NCI-H1694 (cell line): ENCODE measurements around the gene ANO8.
A peak's percentile ranks its signal among the peaks of the same experiment; 100 is the strongest.

Source experiments
- DNase-seq: peaks from one replicate; lab custom pipeline; 2025; lab: John Stamatoyannopoulos, UW

The ANO8 gene

DNA sequence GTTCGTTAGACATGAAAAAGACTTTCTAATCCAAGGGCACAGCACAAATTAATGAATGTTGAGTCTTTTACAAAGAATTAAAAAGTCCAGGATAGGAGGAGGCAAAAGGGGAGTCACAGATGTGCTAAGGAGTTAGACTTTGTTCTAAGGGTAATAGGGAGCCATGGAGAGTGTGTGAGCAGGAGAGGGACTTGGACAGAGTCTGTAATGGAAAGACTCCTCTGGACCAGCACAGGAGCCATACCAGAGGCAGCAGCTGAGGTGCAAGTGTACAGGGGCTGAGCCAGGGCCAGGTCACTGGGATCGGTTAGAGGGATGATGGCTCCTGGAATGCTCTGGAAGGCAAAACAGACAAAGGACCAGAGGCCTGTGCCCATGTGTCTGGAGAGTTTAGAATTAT, 13.2 kb upstream of the ANO8 start:
- no peak for DNase-seq

DNA sequence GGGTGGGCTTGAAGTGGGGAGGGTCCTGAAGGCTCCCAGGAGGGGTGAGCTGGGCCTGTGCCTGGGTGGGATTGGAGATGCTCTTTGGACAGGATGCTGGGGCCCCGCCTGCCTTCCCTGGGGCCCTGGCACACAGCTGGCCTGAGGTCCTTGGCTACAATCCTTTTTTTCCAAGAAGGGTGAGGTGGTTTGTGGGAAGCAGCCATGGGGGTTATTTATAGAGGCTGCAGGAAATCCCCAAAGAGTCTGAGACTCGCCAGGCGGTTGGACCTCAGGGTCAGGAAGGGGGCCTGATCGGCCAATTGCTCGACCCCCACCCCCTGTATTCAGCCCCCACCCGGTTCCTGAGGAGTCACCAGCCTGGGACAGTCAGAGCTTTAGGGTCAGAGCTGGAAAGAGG, 12.7 kb upstream of the ANO8 start:
- no peak for DNase-seq

DNA sequence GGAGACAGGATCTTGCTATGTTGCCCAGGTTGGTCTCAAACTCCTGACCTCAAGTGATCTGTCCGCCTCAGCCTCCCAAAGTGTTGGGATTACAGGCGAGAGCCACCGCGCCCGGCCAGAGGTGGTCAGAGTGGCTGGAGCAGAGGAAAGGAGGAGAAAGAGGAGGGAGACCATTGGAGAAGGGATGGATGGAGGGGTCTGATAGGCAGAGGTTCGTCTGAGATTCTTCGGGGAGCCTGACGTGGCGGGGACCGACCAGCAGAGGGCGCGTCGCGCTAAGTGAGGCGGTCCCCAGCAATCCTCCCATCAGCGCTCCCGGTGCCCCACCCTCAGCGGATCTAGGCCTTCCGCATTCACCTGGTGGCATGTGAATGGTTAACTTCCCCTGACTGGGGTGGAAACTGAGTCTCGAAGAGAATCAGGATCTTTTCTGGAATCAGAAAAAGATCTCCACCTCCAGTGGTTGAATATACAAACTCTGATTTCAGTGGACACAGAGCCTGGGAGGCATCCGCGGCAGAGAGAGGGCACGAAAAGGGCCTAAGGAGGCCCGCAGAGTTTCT, 11.5 kb upstream of the ANO8 start:
- peak; percentile 19 for DNase-seq

DNA sequence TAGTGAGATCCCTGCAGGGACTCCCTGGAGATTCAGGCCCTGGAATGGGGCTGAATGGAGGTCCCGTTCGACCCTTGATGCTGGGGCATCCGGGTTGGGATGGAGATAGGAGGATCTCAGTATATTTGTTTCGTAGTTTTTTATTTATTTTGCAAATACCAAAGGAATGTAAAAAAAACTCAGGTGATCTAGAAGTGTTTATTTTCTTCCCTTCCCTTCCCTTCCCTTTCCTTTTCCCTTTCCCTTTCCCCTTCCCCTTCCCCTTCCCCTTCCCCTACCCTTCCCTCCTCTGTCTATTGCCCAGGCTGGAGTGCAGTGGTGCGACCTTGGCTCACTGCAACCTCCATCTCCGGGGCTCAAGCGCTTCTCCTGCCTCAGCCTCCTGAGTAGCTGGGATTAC, 7.2 kb upstream of the ANO8 start:
- no peak for DNase-seq

DNA sequence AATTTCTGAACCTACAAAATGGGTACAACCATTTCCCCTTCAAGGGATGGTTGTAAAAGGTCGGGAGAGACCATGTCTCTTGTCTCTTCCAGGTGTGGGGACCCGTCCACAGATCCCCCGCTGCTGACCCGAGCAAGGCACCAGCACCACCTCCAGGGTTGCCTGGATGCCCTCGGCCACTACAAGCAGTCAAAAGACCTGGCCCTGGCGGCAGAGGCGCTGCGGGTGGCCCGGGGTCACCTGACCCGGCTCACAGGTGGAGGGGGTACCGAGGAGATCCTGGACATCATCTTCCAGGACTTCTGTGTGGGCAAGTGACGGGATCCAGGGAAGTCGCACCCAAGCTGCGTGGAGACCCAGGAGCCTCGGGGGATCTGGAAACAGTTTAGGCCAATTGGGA, 6.7 kb upstream of the ANO8 start:
- DNase-seq = no peak

DNA sequence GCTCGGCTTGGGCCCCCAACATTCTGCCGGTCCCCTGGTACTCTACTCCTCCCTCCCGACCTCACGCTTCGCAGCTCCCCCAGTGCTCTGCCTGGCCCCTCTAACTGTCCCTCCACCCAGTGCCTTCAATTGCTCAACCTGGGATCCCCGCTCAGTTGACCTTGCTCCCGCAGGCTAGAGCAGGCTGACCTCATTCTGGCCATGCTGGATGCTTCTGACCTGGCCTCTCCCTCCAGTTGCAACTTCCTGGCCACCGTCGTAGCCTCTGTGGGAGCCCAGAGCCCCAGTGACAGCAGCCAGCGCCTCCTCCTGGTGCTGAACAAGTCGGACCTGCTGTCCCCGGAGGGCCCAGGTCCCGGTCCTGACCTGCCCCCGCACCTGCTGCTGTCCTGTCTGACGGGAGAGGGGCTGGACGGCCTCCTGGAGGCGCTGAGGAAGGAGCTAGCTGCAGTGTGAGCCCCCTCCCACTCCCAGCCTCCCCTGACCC, 6.3 kb upstream of the ANO8 start:
- no peak for DNase-seq

DNA sequence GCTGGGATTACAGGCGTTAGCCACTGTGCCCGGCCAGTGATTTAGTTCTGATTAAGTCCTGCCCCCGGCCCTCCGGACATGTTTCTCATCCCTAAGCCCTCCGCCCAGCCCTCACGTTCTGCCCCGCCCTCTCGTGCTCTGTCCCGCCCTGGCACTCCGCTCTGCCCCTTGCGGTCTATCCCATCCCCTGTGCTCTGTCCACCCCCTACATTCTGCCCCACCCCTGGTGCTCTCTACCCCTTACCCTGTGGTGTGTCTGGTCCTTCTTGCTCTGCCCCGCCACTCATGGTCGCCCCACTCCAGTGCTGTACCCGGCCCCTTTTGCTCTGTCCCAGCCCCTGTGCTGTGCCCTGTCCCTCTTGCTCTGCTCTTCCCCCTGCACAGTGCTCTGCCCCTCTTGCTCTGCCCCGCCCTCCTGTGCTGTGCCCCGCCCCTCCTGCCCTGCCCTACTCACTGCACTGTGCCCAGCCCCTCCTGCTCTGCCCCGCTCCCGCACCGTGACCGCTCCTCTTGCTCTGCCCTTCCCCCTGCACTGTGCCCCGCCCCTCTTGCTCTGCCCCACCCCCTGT, 5.7 kb upstream of the ANO8 start:
- DNase-seq = no peak

DNA sequence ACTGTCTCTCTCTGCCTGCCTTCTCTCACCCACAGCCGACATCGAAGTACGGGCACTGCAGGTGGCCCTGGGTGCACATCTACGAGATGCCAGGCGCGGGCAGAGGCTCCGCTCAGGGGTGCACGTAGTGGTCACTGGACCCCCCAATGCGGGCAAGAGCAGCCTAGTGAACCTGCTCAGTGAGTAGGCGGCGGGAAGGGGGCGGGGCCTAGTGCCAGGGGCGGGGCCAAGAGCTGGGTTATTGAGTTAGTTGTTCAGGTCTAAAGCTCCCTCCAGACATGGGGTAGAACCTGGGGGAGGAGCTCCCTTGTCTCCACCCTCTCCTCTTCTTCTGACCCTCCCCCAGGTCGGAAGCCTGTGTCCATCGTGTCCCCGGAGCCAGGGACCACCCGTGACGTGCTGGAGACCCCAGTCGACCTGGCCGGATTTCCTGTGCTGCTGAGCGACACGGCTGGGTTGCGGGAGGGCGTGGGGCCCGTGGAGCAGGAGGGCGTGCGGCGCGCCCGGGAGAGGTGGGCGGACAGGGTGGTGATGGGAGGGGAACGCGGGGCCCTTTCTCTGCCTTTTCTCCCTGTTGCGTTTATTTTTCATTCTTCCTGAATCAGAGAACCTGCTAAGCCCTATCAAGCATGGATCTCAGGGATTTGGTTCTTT, 4.6 kb upstream of the ANO8 start:
- no peak for DNase-seq

DNA sequence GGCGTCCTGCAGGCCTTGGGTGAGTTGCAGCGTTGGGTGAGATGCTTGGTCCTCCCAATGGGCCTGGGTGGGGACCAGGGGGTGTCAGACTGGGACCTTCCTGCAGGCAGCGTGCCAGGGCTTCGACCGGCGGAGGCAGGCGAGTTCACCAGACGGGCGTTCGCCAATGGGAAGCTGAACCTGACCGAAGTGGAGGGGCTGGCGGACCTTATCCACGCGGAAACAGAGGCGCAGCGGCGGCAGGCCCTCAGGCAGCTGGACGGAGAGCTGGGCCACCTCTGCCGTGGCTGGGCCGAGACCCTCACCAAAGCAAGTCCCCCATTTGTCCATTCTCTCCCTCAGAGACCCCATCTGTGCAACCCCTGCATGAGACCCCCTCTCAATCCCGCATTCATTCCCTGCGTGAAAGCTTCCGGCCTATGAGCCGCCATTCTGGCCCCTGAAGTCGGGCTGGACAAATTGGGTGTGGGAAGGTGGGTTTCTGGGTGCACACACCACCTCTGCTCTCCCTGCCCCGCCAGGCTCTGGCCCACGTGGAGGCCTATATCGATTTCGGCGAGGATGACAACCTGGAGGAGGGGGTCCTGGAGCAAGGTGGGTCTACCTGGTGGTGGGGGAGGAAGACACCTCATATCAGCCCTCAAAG, 3.9 kb upstream of the ANO8 start:
- DNase-seq = no peak

DNA sequence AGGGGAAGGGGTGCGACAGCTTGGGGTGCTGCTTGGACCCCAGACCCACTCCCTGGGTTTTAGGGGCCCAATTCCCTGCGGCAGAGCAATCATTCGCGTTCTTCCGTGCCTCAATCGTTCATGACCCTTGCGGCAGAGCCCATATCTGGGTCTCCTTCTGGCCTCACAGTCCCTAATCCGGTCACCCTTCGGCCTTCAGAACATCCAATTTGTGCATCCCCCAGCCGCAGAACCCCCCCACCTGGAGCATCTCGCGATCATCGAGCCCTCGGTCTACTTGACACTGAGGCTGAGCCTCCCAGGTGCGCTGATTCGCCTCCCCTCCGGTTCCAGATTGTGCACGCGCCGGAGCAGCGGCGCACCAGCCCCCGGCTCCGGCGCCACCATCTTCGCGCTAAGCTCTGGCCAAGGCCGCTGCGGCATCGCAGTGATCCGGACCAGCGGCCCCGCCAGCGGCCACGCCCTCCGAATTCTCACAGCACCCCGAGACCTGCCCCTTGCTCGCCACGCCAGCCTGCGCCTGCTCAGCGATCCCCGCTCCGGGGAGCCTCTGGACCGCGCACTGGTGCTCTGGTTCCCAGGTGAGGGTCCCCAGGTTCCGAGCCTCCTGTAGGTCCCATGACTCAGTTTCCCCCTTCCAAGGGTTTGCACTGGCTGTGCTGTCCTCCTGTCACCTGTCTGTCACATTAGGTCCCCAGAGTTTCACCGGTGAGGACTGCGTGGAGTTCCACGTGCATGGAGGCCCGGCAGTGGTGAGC, 3.2 kb upstream of the ANO8 start:
- no peak for DNase-seq

DNA sequence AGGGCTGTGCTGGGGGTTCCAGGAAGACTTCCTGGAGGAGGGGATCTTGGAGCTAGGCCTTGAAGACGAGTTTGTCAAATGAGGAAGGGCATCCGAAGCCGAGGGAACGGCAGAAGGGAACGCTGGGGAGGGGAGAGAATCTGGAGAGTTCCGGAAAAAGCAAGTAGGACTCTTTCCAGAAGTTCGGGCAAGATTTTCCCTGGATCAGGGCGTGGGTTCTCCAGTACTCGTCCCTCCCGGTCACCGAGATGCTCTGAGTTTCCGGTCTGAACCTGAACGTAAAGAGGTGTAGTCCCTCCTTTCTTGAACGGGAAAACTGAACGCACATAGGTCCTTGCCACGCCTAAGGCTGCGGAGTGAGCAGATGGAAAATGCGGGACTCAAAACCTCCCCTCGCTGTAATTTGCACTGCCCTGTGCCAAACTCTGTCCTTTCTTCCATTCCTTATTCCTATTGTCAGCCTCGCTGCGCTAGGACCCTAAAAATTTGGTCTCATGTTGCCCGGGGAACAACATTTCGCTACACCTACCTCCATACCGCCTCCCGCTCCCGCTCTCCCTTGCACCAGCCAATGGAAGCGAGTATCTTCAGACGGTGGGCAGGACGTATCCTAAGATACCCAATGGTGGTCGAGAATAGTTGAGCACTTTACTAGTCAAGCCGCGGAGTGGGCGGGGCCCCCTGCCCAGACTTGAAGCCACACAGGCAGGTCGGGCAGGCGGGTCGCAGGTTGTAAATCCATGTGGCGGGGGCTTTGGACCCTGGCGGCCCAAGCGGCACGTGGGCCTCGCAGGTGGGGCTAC, 2.4 kb upstream of the ANO8 start, which contains the start of gene GTPBP3:
TSS of gene GTPBP3 (plus strand) at position 682 of the 803 bp plus-strand sequence. CDS start at position 741, 59 bp downstream.
- peak; percentile 97 for DNase-seq

DNA sequence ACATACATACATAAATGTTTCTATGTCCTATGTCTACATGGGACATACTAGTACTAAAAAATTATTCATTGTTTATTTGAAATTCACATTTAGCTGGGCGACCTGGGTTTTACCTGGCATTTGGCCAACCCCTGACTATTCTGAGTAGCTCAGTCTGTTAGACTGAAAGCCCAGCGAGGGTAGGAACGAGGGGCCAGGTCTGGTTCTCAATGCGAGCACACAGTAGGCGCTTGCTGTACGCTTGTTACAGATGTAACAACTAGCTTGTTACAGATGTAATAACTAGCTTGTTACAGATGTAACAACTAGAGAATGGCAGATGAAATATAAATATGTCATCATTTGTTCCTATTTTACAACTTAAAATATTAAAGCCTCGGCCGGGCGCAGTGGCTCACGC, 920 bp upstream of the ANO8 start:
- no peak for DNase-seq

DNA sequence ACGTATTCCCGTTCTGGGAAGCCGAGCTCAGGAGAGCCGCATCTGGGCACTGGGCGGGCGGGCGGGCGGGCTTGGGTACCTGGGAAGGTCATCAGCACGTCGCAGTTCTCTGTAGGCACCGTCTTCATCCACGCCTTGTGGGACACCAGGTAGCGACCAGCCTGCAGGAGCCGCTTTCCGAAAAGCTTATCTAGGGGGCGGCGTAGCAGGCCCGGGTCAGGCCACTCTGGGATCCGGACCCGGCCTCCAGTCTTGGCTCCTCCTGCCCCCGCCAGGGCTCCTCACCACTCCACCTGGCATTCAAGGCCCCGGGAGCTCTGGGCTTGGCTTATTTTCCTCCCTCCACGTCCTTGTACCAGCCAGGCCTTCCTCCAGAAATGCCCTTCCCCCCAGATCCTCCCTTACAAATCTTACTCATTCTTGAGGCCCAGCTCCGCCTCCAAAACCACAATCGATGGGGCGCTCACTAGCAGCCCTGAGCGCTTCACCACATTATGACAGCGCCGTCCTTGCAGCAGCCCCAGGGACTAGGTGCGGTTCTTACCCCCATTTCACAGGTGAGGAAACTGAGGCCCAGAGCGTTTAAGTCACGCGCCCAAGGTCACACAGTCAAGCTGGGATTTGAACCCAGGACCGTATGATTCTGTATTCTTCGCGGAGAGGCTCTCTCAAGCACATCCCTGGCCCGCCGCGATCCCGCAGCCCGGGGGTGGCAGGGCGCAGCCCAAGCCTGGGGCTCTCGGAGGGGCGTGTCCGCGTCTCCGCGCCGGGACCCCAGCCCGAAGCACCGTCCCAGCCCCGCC, 843 bp downstream of the ANO8 start:
- no peak for DNase-seq

DNA sequence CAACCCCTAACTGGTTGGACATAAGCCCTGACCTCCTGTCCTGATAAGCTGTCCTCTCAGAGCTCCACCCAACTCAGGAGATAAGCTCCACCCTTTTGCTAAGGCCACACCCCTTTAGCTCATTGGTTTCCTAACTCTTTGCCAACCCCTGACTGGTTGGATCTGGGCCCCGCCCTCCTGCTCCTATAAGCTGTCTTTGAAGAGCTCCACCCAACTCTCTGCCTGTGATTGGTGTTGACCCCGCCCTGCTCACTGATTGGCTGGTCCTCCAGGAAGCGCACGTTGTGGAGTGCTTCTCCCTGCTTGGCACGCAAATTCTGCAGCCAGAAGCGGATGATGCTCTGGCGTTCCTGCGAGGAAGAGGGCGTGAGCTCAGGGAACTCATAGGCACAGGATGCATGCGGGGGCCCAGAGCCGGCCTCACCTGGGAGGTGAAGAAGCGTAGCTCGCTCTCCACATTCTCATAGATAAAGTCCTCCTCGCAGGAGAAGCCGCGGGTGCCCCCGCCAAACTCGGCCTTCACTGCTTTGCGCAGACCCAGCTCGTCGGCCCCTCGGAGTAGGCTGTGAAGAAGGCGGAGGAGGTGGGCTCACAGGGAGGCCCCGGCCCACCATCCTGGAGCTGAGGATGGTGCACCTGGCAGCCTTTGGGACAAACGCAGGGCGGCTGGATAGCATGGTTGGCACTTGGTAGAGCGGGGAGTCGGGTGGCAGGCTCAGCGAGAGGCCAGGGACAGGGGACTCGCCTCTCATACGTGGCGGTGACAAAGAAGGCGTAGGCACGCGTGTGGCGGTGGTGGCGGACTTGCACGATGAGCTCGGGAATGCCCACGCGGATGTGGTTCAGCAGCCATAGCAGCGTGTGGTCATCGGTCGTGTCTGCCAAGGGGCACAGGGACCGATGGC, 1.7 kb downstream of the ANO8 start:
- no peak for DNase-seq

DNA sequence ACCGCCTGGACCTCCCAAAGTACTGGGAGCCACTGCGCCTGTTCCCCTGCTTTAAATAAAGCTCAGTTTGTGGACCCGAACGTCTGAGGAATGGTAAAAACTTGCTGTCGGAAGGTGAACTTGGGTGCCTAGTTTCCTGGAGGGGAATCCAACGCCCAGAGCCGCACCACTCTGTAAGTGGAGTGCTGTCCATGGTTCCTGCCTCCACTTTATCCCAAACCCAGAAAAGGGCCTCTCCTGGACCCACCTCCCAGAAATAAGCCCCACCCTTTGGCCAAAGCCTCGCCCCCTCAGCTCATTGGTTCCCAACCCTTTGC, 2.3 kb downstream of the ANO8 start:
- no peak for DNase-seq

DNA sequence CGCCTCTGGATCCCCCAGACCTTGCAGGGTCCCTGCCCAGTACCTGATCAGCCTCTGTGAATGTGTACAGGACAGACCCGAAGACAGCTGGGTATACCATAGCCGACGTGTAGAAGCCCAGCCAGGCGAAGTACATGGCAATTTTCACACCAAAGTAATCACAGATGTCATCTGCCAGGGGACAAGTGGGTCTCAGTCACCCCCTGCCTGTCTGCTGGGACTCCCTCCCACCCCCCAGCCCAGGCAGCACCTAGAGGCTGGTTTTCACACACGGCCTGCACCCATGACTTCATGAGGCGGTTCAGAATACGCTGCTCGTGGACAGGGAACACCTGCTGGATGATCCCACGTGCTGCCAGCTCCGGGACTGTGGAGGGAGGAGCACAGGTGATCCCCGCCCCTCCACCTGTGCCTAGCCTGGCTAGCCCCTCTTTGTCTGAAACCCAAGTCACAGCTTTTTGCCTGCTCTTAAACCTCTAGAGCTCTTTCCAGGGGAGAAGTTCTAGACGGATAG, 3.6 kb downstream of the ANO8 start:
- no peak for DNase-seq

DNA sequence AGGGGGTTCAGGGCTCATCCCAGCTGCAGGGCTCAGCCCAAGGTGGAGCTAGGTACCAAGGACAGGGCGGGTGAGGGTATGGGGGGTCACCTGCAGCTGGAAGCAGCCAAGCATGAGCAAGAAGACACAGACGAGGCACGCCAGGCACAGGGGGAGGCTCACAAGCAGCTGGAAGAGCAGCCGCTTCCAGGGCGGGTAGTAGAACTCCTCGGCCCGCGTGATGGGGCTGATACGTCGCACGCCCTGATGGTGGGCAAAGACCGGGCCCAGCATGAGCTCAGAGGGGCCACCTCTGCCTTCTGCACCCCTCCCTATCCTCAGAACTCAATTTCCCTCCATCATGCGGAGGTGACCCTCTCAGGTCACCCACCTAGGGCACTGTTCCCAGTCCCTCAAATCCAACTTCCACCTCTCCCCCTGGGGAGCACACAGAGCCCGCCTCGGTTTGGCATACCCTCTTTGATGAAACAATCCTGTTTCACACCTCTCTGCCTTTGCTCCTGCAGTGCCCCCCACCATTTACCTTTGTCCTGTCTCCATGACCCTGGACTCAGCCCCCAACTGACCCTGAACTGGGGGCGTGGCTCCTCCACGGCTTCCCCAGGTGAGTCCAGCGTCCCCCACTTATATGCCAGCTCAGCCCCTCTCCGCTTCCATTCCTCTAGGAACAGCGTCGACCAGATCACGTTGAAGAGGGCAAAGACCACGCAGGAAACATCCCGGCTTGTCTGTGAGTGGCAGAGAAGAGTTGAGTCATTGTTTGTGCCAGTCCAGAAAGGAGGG, 4.2 kb downstream of the ANO8 start:
- DNase-seq = no peak

DNA sequence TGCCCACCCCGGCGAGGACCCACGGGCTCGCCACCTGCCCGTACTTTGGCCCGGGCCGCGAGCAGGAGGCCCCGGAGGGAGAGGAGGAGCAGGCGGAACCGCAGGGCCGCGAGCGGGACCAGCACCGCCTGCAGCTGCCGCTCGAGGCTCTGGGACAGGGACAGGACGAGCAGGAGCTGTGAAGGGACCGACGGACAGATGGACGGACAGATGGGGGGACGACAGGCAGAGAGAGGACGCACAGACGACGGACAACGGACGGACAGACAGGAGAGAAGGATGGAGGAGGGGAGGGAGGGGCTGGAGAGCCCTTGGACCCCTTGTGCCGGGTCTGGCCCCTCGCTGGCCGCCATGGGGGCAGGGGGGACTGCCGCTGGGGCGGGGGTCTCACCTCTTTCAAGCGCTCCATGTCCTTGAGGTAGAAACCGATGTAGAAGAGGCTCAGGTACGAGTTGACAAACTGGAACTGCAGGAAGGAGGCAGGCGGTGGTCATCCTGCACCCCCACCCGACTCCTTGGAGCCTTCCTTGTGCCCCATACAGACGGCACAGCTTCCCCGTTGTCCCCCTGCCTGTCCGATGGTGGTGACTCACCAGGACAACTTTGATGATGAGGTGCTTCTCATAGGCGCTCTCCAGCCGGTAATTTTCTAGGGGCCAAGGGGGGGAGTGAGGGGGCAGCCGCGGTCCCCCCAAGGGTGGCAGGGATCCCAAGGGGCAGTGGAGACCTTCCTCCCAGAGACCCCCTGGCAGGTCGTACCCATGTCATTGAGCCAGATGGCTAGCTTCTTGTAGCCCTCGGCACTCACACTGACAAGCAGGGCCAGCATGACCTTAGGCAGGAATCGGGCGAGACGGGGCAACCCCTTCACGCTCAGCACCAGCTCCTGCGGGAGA, 5.0 kb downstream of the ANO8 start:
- DNase-seq = no peak
